ENCODE data around the gene SOS2. TPM values are rescaled to one million over a fixed set of nuclear protein-coding genes. Genes with fewer than 3 reads are reported as not detected.
A peak's percentile ranks its signal among the peaks of the same experiment; 100 is the strongest.
"Not testable (repeated sequence)": the region's sequence is repeated elsewhere in the genome, so short reads cannot be mapped to it uniquely, and the experiment has no call there.

Gene SOS2
- total RNA-seq, 1 donor from 2014 or later = 38.8 TPM

DNA sequence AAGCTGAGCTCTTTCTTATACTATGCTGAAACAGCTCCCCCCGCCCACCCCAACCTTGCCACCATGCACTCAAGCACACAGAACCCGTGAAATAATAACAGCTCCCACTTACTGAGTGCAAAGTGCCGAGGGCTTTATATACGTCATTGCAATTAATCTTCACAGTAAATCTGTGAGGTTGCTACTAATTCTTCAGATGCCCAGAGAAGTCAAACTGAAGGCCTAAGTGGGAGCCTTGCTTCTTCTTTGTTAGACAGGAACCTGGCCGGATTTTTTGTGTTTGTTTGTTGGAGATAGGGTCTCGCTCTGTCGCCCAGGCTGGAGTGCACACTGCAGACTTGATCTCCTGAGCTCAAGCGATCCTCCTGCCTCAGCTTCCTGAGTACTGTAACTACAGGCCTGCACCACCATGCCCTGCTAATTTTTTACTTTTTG, 149.1 kb downstream of the SOS2 start:
- no peak overlapping the region for H3K4me3 ChIP-seq
- DNase-seq (no peak), ATAC-seq (peak; percentile 58 to 75)
- H3K27me3 ChIP-seq (ENCODE audit: low read depth) = no peaks in the 10 kb centered on the region
- H3K36me3 ChIP-seq = no peaks in the 10 kb centered on the region
- H3K9me3 ChIP-seq = no peaks in the 10 kb centered on the region
- peaks cover 11% of the 10 kb centered on the region for H3K4me1 ChIP-seq
- TF ChIP-seq, protein P1, sequence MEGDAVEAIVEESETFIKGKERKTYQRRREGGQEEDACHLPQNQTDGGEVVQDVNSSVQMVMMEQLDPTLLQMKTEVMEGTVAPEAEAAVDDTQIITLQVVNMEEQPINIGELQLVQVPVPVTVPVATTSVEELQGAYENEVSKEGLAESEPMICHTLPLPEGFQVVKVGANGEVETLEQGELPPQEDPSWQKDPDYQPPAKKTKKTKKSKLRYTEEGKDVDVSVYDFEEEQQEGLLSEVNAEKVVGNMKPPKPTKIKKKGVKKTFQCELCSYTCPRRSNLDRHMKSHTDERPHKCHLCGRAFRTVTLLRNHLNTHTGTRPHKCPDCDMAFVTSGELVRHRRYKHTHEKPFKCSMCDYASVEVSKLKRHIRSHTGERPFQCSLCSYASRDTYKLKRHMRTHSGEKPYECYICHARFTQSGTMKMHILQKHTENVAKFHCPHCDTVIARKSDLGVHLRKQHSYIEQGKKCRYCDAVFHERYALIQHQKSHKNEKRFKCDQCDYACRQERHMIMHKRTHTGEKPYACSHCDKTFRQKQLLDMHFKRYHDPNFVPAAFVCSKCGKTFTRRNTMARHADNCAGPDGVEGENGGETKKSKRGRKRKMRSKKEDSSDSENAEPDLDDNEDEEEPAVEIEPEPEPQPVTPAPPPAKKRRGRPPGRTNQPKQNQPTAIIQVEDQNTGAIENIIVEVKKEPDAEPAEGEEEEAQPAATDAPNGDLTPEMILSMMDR (IDR thresholded peaks at IDR 0.05) = no peak
- intact Hi-C loops (cut with DNase I) = no loop called here
- peak overlapping the region; percentile 62 for H3K27ac ChIP-seq

DNA sequence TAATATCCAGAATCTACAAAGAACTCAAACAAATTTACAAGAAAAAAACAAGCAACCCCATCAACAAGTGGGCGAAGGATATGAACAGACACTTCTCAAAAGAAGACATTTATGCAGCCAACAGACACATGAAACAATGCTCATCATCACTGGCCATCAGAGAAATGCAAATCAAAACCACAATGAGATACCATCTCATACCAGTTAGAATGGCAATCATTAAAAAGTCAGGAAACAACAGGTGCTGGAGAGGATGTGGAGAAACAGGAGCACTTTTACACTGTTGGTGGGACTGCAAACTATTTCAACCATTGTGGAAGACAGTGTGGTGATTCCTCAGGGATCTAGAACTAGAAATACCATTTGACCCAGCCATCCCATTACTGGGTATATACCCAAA, 152.3 kb downstream of the SOS2 start:
- H3K4me1 ChIP-seq = peaks cover 11% of the 10 kb centered on the region
- ATAC-seq; H3K27ac ChIP-seq; H3K27me3 ChIP-seq (ENCODE audit: low read depth); intact Hi-C loops (cut with DNase I); H3K9me3 ChIP-seq; DNase-seq; H3K36me3 ChIP-seq; H3K4me3 ChIP-seq: not testable (repeated sequence)

DNA sequence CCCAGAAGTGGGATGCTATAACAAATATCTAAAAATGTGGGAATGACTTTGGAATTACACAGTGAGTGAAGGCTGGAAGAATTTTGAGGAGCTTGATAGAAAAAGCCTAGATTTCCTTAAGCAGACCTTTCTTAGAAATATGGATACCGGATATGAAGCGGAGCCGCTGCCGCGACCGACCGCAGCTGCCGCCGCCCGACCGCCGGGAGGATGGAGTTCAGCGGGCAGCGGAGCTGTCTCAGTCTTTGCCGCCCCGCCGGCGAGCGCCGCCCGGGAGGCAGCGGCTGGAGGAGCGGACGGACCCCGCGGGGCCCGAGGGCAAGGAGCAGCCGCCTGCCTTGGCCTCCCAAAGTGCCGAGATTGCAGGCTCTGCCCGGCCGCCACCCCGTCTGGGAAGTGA, 157.7 kb downstream of the SOS2 start:
- H3K9me3 ChIP-seq; H3K4me1 ChIP-seq; H3K36me3 ChIP-seq; H3K27me3 ChIP-seq (ENCODE audit: low read depth); ATAC-seq; H3K4me3 ChIP-seq; intact Hi-C loops (cut with DNase I); H3K27ac ChIP-seq; DNase-seq: not testable (repeated sequence)

DNA sequence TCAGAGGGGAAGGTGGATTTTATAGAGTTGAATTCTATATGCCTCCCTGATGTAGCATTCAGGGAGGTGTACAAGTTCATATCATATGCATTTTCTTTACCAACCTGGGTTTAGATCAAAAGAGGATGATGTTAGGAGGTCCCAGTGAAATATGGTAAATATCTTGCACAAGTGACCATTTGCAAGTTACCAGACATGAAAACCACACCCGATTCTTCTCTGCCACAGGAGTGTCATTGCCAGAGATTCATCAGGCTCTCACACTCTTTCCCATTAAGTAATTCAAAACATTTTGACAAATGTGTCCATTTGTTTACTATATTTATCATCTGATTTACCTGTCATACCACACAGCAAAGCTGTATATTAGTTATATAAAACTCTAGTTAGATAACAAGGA, 159.0 kb downstream of the SOS2 start:
- Histone ChIP-seq H3K4me3 (no peak overlapping the region), H3K27me3 (ENCODE audit: low read depth) (no peaks in the 10 kb centered on the region), H3K4me1 (no peaks in the 10 kb centered on the region), H3K9me3 (no peaks in the 10 kb centered on the region), H3K27ac (no peak overlapping the region), H3K36me3 (no peaks in the 10 kb centered on the region)
- TF ChIP-seq, protein P1 (IDR thresholded peaks at IDR 0.05) = no peak
- DNase-seq (no peak), ATAC-seq (no peak)
- intact Hi-C loops (cut with DNase I) = no loop called here

DNA sequence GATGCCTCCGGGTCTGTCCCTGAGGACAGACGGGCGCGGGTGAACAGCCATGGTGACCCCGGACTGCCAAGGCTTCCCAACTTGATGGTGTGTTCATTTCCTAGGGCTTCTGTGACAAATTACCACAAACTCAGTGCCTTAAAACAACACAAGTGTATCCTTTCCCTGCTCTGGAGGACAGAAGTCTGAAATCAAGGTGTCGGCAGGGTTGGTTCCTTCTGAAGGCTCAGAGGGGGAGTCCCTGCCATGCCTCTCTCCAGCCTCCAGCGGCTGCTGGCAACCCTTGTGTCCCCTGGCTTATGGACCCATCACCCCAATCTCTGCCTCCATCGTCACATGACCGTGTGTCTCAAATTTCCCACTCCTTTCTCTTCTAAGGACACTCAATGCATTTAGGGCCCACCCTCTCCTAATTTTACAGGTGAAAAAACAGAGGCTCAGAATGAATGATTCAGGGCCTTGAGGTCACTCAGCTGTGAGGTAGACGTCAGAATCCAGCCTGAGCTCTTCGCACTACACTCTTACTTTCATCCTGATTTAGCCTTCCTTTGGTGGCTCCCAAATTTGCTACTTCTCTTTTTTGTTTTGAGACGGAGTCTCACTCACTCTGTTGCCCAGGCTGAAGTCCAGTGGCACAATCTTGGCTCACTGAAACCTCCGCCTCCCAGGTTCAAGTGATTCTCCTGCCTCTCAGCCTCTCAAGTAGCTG, 160.4 kb downstream of the SOS2 start:
- TF ChIP-seq, protein P1 (IDR thresholded peaks at IDR 0.05) = no peak
- DNase-seq = no peak
- Histone ChIP-seq H3K4me3 (no peak overlapping the region), H3K9me3 (no peaks in the 10 kb centered on the region), H3K27ac (no peak overlapping the region), H3K27me3 (ENCODE audit: low read depth) (no peaks in the 10 kb centered on the region), H3K4me1 (no peaks in the 10 kb centered on the region), H3K36me3 (no peaks in the 10 kb centered on the region)
- no peak for ATAC-seq
- intact Hi-C loops (cut with DNase I) = no loop called here

DNA sequence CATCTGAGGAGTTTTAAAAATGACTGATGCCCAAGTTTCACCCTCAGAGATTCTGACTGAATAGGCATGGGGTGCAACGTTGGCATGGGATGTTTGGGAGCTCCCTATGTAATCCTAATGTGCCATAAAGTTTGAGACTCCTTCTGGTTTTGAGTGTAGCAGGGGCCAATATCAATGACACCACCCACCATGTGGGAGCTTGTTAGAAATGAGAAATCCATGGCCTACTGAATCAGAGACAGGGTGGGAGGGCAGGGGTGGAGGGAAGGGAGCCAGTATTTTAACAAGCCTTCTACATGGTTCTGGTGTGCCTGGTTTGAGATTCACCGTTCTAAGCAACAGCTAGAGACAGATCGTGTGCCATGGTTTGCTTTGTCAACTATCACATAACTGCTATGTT, 161.1 kb downstream of the SOS2 start:
- Histone ChIP-seq H3K9me3 (no peaks in the 10 kb centered on the region), H3K36me3 (no peaks in the 10 kb centered on the region), H3K27ac (no peak overlapping the region), H3K4me3 (no peak overlapping the region), H3K27me3 (ENCODE audit: low read depth) (no peaks in the 10 kb centered on the region), H3K4me1 (no peaks in the 10 kb centered on the region)
- DNase-seq (no peak), ATAC-seq (no peak)
- TF ChIP-seq, protein P1 (IDR thresholded peaks at IDR 0.05) = no peak
- intact Hi-C loops (cut with DNase I) = no loop called here
